Measurements from ENCODE around the gene SLC17A9. TPM values are rescaled to one million over a fixed set of nuclear protein-coding genes. Genes with fewer than 3 reads are reported as not detected.

The SLC17A9 gene
- total RNA-seq, 1 experiment from 2014 or later = 0.22 TPM

- DNase-seq = no peak
- intact Hi-C loops (cut with micrococcal nuclease; ENCODE audit: unreplicated experiment) = no loop called here
Measured at GRCh38 chr20:62983210-62983609, 30.7 kb downstream of the SLC17A9 start.

DNA sequence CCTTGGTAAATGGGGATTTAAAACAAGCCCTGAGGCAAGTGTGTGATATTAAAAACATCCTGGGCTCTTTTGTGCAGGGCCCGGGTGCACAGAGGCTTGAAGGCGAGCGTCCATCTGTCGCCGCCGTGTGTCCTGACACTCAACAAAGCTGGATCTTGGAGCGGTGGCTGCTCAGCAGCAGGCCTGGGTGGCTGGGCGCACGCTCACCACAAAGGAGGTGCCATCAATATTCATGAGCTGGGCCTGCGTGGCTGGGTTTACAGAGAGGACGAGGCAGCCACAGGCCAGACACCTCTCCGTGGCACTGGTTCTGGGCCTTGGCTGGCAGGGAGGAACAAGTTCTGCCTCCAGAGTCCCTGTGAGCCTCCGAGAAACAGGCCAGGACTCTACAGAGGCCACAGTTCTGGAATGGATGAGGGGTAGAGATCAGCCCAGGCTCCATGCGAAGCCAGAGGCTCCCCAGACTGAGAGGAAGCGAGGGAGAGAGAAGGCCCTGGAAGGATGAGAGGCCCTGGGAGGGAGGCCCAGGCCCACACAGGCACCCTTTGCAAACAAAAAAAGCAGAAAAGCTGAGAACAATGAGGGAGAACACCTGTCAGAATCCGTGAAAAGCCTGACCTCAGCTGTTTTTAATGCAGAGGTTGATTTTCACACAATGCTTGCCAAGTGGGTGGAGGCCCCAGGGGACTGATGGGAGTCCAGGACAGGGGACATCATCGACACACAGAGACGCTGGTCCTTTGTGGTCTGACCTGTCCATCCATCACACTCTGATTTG, 32.3 kb downstream of the SLC17A9 start:
- H3K9me3 ChIP-seq (ENCODE audit: insufficient read depth, low read depth) = no peaks in the 10 kb centered on the region
- ChIA-PET CTCF (no interaction called here), POLR2A (ENCODE audit: unreplicated experiment) (no interaction called here)
- no peaks in the 10 kb centered on the region for H3K79me2 ChIP-seq (ENCODE audit: low read depth)
- peaks cover 89% of the 10 kb centered on the region for H3K27me3 ChIP-seq (ENCODE audit: insufficient read depth, low read depth)
- no peak overlapping the region for H3K4me2 ChIP-seq
- no peaks in the 10 kb centered on the region for H3K36me3 ChIP-seq (ENCODE audit: low read depth)
- no peak overlapping the region for H2AFZ ChIP-seq
- H3K4me3 ChIP-seq = no peak overlapping the region
- BruUV-seq (replicated peaks) = no TSS peak
- H3K4me1 ChIP-seq (replicated peaks; ENCODE audit: insufficient read depth) = no peaks in the 10 kb centered on the region
- no peak for TF ChIP-seq EZH2 (IDR thresholded peaks at IDR 0.05; ENCODE audit: low read depth)
- TF ChIP-seq, protein P1, sequence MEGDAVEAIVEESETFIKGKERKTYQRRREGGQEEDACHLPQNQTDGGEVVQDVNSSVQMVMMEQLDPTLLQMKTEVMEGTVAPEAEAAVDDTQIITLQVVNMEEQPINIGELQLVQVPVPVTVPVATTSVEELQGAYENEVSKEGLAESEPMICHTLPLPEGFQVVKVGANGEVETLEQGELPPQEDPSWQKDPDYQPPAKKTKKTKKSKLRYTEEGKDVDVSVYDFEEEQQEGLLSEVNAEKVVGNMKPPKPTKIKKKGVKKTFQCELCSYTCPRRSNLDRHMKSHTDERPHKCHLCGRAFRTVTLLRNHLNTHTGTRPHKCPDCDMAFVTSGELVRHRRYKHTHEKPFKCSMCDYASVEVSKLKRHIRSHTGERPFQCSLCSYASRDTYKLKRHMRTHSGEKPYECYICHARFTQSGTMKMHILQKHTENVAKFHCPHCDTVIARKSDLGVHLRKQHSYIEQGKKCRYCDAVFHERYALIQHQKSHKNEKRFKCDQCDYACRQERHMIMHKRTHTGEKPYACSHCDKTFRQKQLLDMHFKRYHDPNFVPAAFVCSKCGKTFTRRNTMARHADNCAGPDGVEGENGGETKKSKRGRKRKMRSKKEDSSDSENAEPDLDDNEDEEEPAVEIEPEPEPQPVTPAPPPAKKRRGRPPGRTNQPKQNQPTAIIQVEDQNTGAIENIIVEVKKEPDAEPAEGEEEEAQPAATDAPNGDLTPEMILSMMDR (conservative IDR thresholded peaks at IDR 0.05) = no peak
- DNase-seq = no peak
- no peaks in the 10 kb centered on the region for H3F3A ChIP-seq (ENCODE audit: insufficient read depth, low read depth)
- H3K9me2 ChIP-seq (ENCODE audit: insufficient read depth) = no peaks in the 10 kb centered on the region
- H3K27ac ChIP-seq = no peak overlapping the region
- intact Hi-C loops (cut with micrococcal nuclease; ENCODE audit: unreplicated experiment) = no loop called here
- H4K20me1 ChIP-seq (ENCODE audit: insufficient read depth) = no peaks in the 10 kb centered on the region

More at GRCh38 chr20:62983210-62983609, 30.7 kb downstream of the SLC17A9 start:
- Histone ChIP-seq H3K79me2 (ENCODE audit: low read depth) (no peaks in the 10 kb centered on the region), H3K4me1 (replicated peaks; ENCODE audit: insufficient read depth) (no peaks in the 10 kb centered on the region), H3F3A (ENCODE audit: insufficient read depth, low read depth) (no peaks in the 10 kb centered on the region), H2AFZ (no peak overlapping the region), H3K27ac (no peak overlapping the region), H3K27me3 (ENCODE audit: insufficient read depth, low read depth) (peaks cover 91% of the 10 kb centered on the region), H3K36me3 (ENCODE audit: low read depth) (no peaks in the 10 kb centered on the region), H3K9me2 (ENCODE audit: insufficient read depth) (no peaks in the 10 kb centered on the region), H3K4me3 (no peak overlapping the region), H4K20me1 (ENCODE audit: insufficient read depth) (no peaks in the 10 kb centered on the region), H3K4me2 (no peak overlapping the region), H3K9me3 (ENCODE audit: insufficient read depth, low read depth) (no peaks in the 10 kb centered on the region)
- POLR2A ChIA-PET (ENCODE audit: unreplicated experiment) = no interaction called here
- no peak for TF ChIP-seq EZH2 (IDR thresholded peaks at IDR 0.05; ENCODE audit: low read depth)
- TF ChIP-seq, protein P1 (conservative IDR thresholded peaks at IDR 0.05) = no peak
- no TSS peak for BruUV-seq (replicated peaks)
- CTCF ChIA-PET = interaction anchor here (0.6 kb wide), 1 partner anchor 9 kb away, joined by 8 read pairs; no protein-coding TSS in a partner anchor

DNA sequence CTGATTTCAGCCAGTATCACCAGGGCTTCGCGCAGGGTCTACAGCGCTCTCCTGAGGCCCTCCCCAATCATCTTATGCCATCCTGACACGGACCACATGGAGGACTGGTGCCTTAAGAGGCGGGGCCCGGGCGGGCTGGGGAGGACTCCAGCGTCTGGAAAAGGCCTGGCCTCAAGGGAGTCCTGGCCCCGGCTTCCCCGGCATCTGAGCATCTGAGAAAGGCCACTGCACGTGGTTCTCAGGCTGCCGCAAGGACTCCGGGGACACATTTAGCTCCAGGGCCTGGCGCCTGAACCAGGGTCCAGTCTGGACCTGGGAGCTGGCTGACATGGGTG, 32.9 kb downstream of the SLC17A9 start:
- Histone ChIP-seq H3K9me2 (ENCODE audit: insufficient read depth) (no peaks in the 10 kb centered on the region), H3F3A (ENCODE audit: insufficient read depth, low read depth) (no peaks in the 10 kb centered on the region), H4K20me1 (ENCODE audit: insufficient read depth) (no peaks in the 10 kb centered on the region), H2AFZ (no peak overlapping the region), H3K9me3 (ENCODE audit: insufficient read depth, low read depth) (no peaks in the 10 kb centered on the region), H3K27ac (no peak overlapping the region), H3K36me3 (ENCODE audit: low read depth) (no peaks in the 10 kb centered on the region), H3K79me2 (ENCODE audit: low read depth) (no peaks in the 10 kb centered on the region), H3K4me3 (no peak overlapping the region), H3K4me1 (replicated peaks; ENCODE audit: insufficient read depth) (no peaks in the 10 kb centered on the region), H3K27me3 (ENCODE audit: insufficient read depth, low read depth) (peaks cover 88% of the 10 kb centered on the region), H3K4me2 (no peak overlapping the region)
- CTCF ChIA-PET = interaction anchor here (0.6 kb wide), 1 partner anchor 129 kb away, joined by 7 read pairs; no protein-coding TSS in a partner anchor
- no TSS peak for BruUV-seq (replicated peaks)
- no peak for DNase-seq
- intact Hi-C loops (cut with micrococcal nuclease; ENCODE audit: unreplicated experiment) = no loop called here
- TF ChIP-seq EZH2 (IDR thresholded peaks at IDR 0.05; ENCODE audit: low read depth) = no peak
- TF ChIP-seq, protein P1 (conservative IDR thresholded peaks at IDR 0.05) = no peak
- POLR2A ChIA-PET (ENCODE audit: unreplicated experiment) = no interaction called here

Measured in PC-9 (cell line).